H1 (cell line): ENCODE data around the gene CHRNA9. TPM values are rescaled to one million over a fixed set of nuclear protein-coding genes. Genes with fewer than 3 reads are reported as not detected.

Experiments used
- CTCF ChIA-PET: fragments of 300-600 bp; sonication (Branson Sonifier 250); formaldehyde crosslinking; loops from one replicate; lab custom pipeline; 2021; ENCODE audit not compliant: partially characterized antibody; lab: Charles Lee
- POLR2A ChIA-PET: fragments of 300-600 bp; sonication (Branson Sonifier 250); formaldehyde crosslinking; loops from one replicate; lab custom pipeline; 2021; ENCODE audit warnings: inconsistent platforms; ENCODE audit not compliant: partially characterized antibody; lab: Charles Lee
- DNase-seq, 2 experiments: peaks; one replicate each; pipeline versions ENCODE4 v3.0.0 to v3.0.0-alpha.2; 2010 to 2022; ENCODE audit warnings: low spot score in 2 of 2, low read depth in 1 of 2, mixed read lengths in 1 of 2
- FAIRE-seq: peaks from 2 replicates; lab custom pipeline; 2011; peaks lifted over from hg19 to GRCh38; lab: Jason Lieb, UNC
- H2AFZ ChIP-seq: 2 replicates; pipeline ENCODE4 v1.8.1; 2012; ENCODE audit warnings: low read length, inconsistent platforms
- H2AK5ac ChIP-seq: 2 replicates; pipeline ENCODE4 v1.6.1; 2013; ENCODE audit warnings: low read depth, low read length
- H2BK120ac ChIP-seq: replicated peaks from 2 replicates; pipeline ENCODE3; 2013; ENCODE audit warnings: low read depth, low read length, inconsistent platforms
- H2BK12ac ChIP-seq: 2 replicates; pipeline ENCODE4 v1.6.1; 2013; ENCODE audit warnings: low read depth, low read length
- H2BK15ac ChIP-seq: 2 replicates; pipeline ENCODE4 v1.6.1; 2013; ENCODE audit warnings: low read length
- H2BK20ac ChIP-seq: 2 replicates; pipeline ENCODE4 v1.6.1; 2013; ENCODE audit warnings: low read length
- H2BK5ac ChIP-seq: 2 replicates; pipeline ENCODE4 v1.6.1; 2013; ENCODE audit warnings: low read depth, low read length
- H3K14ac ChIP-seq: 2 replicates; pipeline ENCODE4 v1.6.1; 2013; ENCODE audit warnings: inconsistent platforms; ENCODE audit not compliant: insufficient read length
- H3K18ac ChIP-seq: 2 replicates; pipeline ENCODE4 v1.6.1; 2013; ENCODE audit warnings: low read length; ENCODE audit errors: extremely low read depth
- H3K23ac ChIP-seq: 2 replicates; pipeline ENCODE4 v1.6.1; 2013; ENCODE audit warnings: inconsistent platforms; ENCODE audit not compliant: insufficient read length
- H3K23me2 ChIP-seq: 2 replicates; pipeline ENCODE4 v1.6.1; 2013; ENCODE audit warnings: low read depth, low read length
- H3K27ac ChIP-seq: 2 replicates; pipeline ENCODE4 v1.6.1; 2011; ENCODE audit warnings: low read depth, low read length, inconsistent platforms
- H3K27me3 ChIP-seq, 4 experiments: replicated peaks in 1 of 4; 1 replicate in 1 of 4; 2 replicates in 3 of 4; pipeline versions ENCODE4 v1.6.1 to v1.8.1; 2011 to 2013; ENCODE audit warnings: low read length in 3 of 4, mild to moderate bottlenecking in 3 of 4, inconsistent platforms in 2 of 4, mixed read lengths in 2 of 4, moderate library complexity in 1 of 4; ENCODE audit not compliant: control insufficient read depth in 3 of 4, insufficient read depth in 3 of 4; ENCODE audit errors: extremely low read depth in 1 of 4
- H3K36me3 ChIP-seq, 4 experiments: 2 replicates each; pipeline versions ENCODE4 v1.6.1 to v1.8.1; 2011 to 2013; ENCODE audit warnings: mild to moderate bottlenecking in 4 of 4, low read length in 3 of 4, moderate library complexity in 2 of 4, control low read depth in 1 of 4, inconsistent platforms in 1 of 4; ENCODE audit not compliant: insufficient read depth in 4 of 4, control insufficient read depth in 2 of 4
- H3K4ac ChIP-seq: replicated peaks from 2 replicates; pipeline ENCODE3; 2013; ENCODE audit warnings: low read length, low read depth, mixed read lengths, inconsistent platforms; ENCODE audit not compliant: insufficient read length
- H3K4me1 ChIP-seq, 4 experiments: replicated peaks in 1 of 4; 1 replicate in 1 of 4; 2 replicates in 3 of 4; pipeline versions ENCODE4 v1.6.1 to v1.8.1; 2011 to 2013; ENCODE audit warnings: low read length in 3 of 4, inconsistent platforms in 2 of 4, mixed read lengths in 1 of 4; ENCODE audit not compliant: insufficient read depth in 4 of 4, control insufficient read depth in 3 of 4
- H3K4me2 ChIP-seq, 2 experiments: 2 replicates each; pipeline versions ENCODE4 v1.6.1 to v1.8.1; 2011 to 2013; ENCODE audit warnings: low read depth in 2 of 2, low read length in 2 of 2, control low read depth in 1 of 2, inconsistent platforms in 1 of 2, mild to moderate bottlenecking in 1 of 2; ENCODE audit not compliant: insufficient read depth in 1 of 2
- H3K4me3 ChIP-seq, 4 experiments: fragments of 200-600, 300-600 bp in 1 of 4; sonication (generic), shearing (Covaris generic), sonication (Bioruptor Twin) in 1 of 4; 2 replicates each; pipeline versions ENCODE4 v1.5.1 to v1.8.1; 2011 to 2016; ENCODE audit warnings: low read length in 4 of 4, low read depth in 3 of 4, control low read depth in 2 of 4, inconsistent platforms in 2 of 4, mild to moderate bottlenecking in 2 of 4, mixed read lengths in 1 of 4, moderate library complexity in 1 of 4; ENCODE audit not compliant: insufficient read depth in 2 of 4; ENCODE audit errors: extremely low read depth in 1 of 4
- H3K56ac ChIP-seq: replicated peaks from 2 replicates; pipeline ENCODE3; 2013; ENCODE audit warnings: low read depth, mild to moderate bottlenecking, mixed read lengths, low read length, inconsistent platforms; ENCODE audit not compliant: insufficient read length
- H3K79me1 ChIP-seq: 2 replicates; pipeline ENCODE4 v1.6.1; 2013; ENCODE audit warnings: low read depth, low read length, control low read depth
- H3K79me2 ChIP-seq, 2 experiments: 2 replicates each; pipeline versions ENCODE4 v1.6.1 to v1.8.1; 2012 to 2013; ENCODE audit warnings: low read length in 2 of 2, mild to moderate bottlenecking in 2 of 2, inconsistent platforms in 1 of 2; ENCODE audit not compliant: insufficient read depth in 2 of 2, control insufficient read depth in 1 of 2
- H3K9ac ChIP-seq, 4 experiments: replicated peaks in 1 of 4; 1 replicate in 1 of 4; 2 replicates in 3 of 4; pipeline versions ENCODE4 v1.6.1 to v1.8.1; 2011 to 2013; ENCODE audit warnings: low read depth in 3 of 4, low read length in 3 of 4, control low read depth in 2 of 4, mild to moderate bottlenecking in 2 of 4, moderate library complexity in 2 of 4, inconsistent platforms in 1 of 4; ENCODE audit errors: extremely low read depth in 1 of 4
- H3K9me3 ChIP-seq, 2 experiments: 2 replicates each; pipeline versions ENCODE4 v1.6.1 to v1.8.1; 2012 to 2013; ENCODE audit warnings: mild to moderate bottlenecking in 2 of 2, moderate library complexity in 2 of 2, control low read depth in 1 of 2, inconsistent platforms in 1 of 2, low read depth in 1 of 2, low read length in 1 of 2, mixed read lengths in 1 of 2; ENCODE audit not compliant: insufficient read depth in 2 of 2
- H4K20me1 ChIP-seq, 2 experiments: replicated peaks in 1 of 2; 2 replicates each; pipeline versions ENCODE3 to v1.8.1; 2011 to 2013; ENCODE audit warnings: inconsistent platforms in 2 of 2, low read length in 2 of 2, mild to moderate bottlenecking in 1 of 2; ENCODE audit not compliant: insufficient read depth in 2 of 2, control insufficient read depth in 1 of 2
- H4K5ac ChIP-seq: 2 replicates; pipeline ENCODE4 v1.6.1; 2013; ENCODE audit warnings: low read length, low read depth, mixed read lengths, inconsistent platforms; ENCODE audit not compliant: insufficient read length
- H4K8ac ChIP-seq: 2 replicates; pipeline ENCODE4 v1.8.0; 2013; ENCODE audit warnings: mild to moderate bottlenecking, moderate library complexity, low read length, inconsistent platforms; ENCODE audit not compliant: insufficient read depth; ENCODE audit errors: extremely low read depth
- H4K91ac ChIP-seq: replicated peaks from 2 replicates; pipeline ENCODE3; 2013; ENCODE audit warnings: low read length, mixed read lengths, inconsistent platforms; ENCODE audit not compliant: insufficient read length
- CBX8 ChIP-seq: fragments of 300-800, 300-1000 bp; sonication (generic); IDR thresholded peaks from 2 replicates; pipeline ENCODE4 v1.7.1; 2016; ENCODE audit warnings: low read depth, low read length, borderline replicate concordance
- CEBPB ChIP-seq: IDR thresholded peaks from 2 replicates; pipeline ENCODE4 v1.6.1; 2012; ENCODE audit warnings: low read depth, low read length
- CHD1 ChIP-seq: IDR thresholded peaks from 2 replicates; pipeline ENCODE4 v1.6.1; 2012; ENCODE audit warnings: low read depth, low read length, improper control_type of control experiment
- HDAC2 ChIP-seq, 2 experiments: fragments of 300-600 bp in 1 of 2; sonication (generic) in 1 of 2; IDR thresholded peaks; 2 replicates each; pipeline ENCODE4 v1.6.1; 2011 to 2012; ENCODE audit warnings: low read depth in 2 of 2, low read length in 2 of 2, mild to moderate bottlenecking in 2 of 2, moderate library complexity in 2 of 2, borderline replicate concordance in 1 of 2, inconsistent platforms in 1 of 2
- HDAC6 ChIP-seq: IDR thresholded peaks from one replicate; pipeline ENCODE4 v1.7.1; 2012; ENCODE audit warnings: low read depth, mild to moderate bottlenecking, inconsistent platforms, low read length, moderate library complexity
- RAD21 ChIP-seq, 2 experiments: IDR thresholded peaks in 1 of 2; conservative IDR thresholded peaks in 1 of 2; 2 replicates each; pipeline ENCODE4 v1.6.1; 2011; ENCODE audit warnings: low read depth in 2 of 2, low read length in 2 of 2, improper control_type of control experiment in 1 of 2, inconsistent platforms in 1 of 2, mild to moderate bottlenecking in 1 of 2, moderate library complexity in 1 of 2
- RBBP5 ChIP-seq: IDR thresholded peaks from 2 replicates; pipeline ENCODE4 v1.7.1; 2012; ENCODE audit warnings: low read depth, mild to moderate bottlenecking, inconsistent platforms, low read length, moderate library complexity, borderline replicate concordance
- SIRT6 ChIP-seq: IDR thresholded peaks from one replicate; pipeline ENCODE4 v1.7.1; 2012; ENCODE audit warnings: low read length, inconsistent platforms
- SP2 ChIP-seq: IDR thresholded peaks from 2 replicates; pipeline ENCODE4 v1.6.1; 2012; ENCODE audit warnings: mild to moderate bottlenecking, low read length, inconsistent platforms
- USF2 ChIP-seq: IDR thresholded peaks from 2 replicates; pipeline ENCODE4 v1.6.1; 2011; ENCODE audit warnings: low read length, improper control_type of control experiment
- WGBS, 2 experiments: shearing (Covaris generic) in 1 of 2; methylation state at CpG; one replicate each; pipeline versions ENCODE4 v1.1.6 to v1.1.7; 2013 to 2015; ENCODE audit warnings: low lambda C conversion rate in 2 of 2, mixed read lengths in 2 of 2, inconsistent platforms in 1 of 2, low coverage in 1 of 2, missing lambda C conversion rate in 1 of 2; ENCODE audit not compliant: insufficient replicate concordance in 2 of 2, insufficient coverage in 1 of 2, insufficient read length in 1 of 2; ENCODE audit errors: extremely low coverage in 1 of 2, missing lambda C conversion rate in 1 of 2; 5-methylcytosine and 5-hydroxymethylcytosine counted together
- polyA plus RNA-seq, 7 experiments: library from polyadenylated mRNA; depleted of rRNA in 3 of 7; stranded (reverse) in 5 of 7; unstranded in 2 of 7; fragments of >200 nt in 5 of 7; fragments of 200-250 nt in 2 of 7; gene quantifications; 1 replicate in 5 of 7; 2 replicates in 1 of 7; 4 replicates in 1 of 7; pipeline versions ENCODE4 v1.2.1 to v1.2.3, GENCODE V29; 2011 to 2013; ENCODE audit warnings: missing spikeins in 2 of 7, mixed read lengths in 2 of 7
- total RNA-seq: library from RNA; stranded (reverse); fragmentation: NEBNext Ultra II Directional; extraction: Animal tissue kit (Norgen Biotek cat#: 25700); gene quantifications from 2 replicates; pipeline ENCODE4 v1.2.1, GENCODE V29; 2021

Gene CHRNA9
- total and polyA plus RNA-seq, 2 of the 8 experiments (the other 6 are each of a cell fraction or from before 2014, with no cell fraction given): 1.4 to 3.3 TPM

DNA sequence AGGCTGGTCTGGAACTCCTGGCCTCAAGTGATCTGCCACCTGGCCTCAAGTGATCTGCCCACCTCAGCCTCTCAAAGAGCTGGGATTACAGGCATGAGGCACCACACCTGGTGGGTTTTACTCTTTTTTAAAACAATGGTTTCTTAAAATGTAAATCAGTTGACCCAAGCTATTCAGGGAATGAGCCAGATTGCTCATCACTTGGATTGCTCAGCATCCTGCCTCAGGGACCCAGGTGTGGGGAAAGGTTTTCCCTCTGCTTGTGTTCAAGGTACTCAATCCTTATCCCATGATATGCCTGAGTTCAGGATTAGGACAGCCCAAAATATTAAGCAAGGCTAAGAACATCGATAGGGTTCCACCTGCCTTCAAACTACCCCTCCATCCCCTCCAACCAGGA is 67.4 kb downstream of the CHRNA9 start:
- no peak for TF ChIP-seq SP2
- no peak for TF ChIP-seq HDAC6
- no peak for TF ChIP-seq RBBP5
- no peak for TF ChIP-seq HDAC2 (IDR thresholded peaks at IDR 0.05; ENCODE audit: borderline replicate concordance in 1 of 2, low read depth in 2 of 2, low read length in 2 of 2)
- TF ChIP-seq CEBPB: no peak
- no peak for TF ChIP-seq SIRT6
- TF ChIP-seq RAD21 (IDR thresholded peaks at IDR 0.05 in 1 of 2, conservative IDR thresholded peaks at IDR 0.05 in 1 of 2; ENCODE audit: low read depth in 2 of 2, low read length in 2 of 2): no peak
- TF ChIP-seq CBX8: no peak
- TF ChIP-seq CHD1: no peak
- TF ChIP-seq USF2: no peak
- no peak overlapping the region for H4K8ac ChIP-seq
- no peak overlapping the region for H3K27ac ChIP-seq
- H3K79me2 ChIP-seq: no peaks in the 10 kb centered on the region
- H2BK12ac ChIP-seq: no peak overlapping the region
- H2AK5ac ChIP-seq: no peak overlapping the region
- no peak overlapping the region for H3K56ac ChIP-seq
- ChIA-PET POLR2A (interaction anchor here (0.8 kb wide), 1 partner anchor 8 kb away, joined by 3 read pairs; no protein-coding TSS in a partner anchor), CTCF (interaction anchor here (1.4 kb wide), 2 partner anchors 9 to 14 kb away, joined by 3 to 6 read pairs; no protein-coding TSS in a partner anchor)
- H3K36me3 ChIP-seq: 0 out of 8 replicates have a peak, but pooled peaks cover 0 to 2% (median 0%) of the 10 kb centered on the region in 4 experiments
- no peaks in the 10 kb centered on the region for H3K27me3 ChIP-seq
- no peak overlapping the region for H3K9ac ChIP-seq
- H3K4ac ChIP-seq: no peak overlapping the region
- H3K23me2 ChIP-seq: no peaks in the 10 kb centered on the region
- WGBS, 2 experiments: 92% methylated on average over 1 of the region's 1 CpG; no CpG with 5 or more reads in 1 of the 2 experiments
- no peak overlapping the region for H4K91ac ChIP-seq
- no peak overlapping the region for H3K14ac ChIP-seq
- H3K9me3 ChIP-seq: peaks cover 8 to 13% of the 10 kb centered on the region in 2 experiments
- H2BK120ac ChIP-seq: no peak overlapping the region
- no peak overlapping the region for H2BK5ac ChIP-seq
- H3K18ac ChIP-seq: no peak overlapping the region
- no peak overlapping the region for H3K4me3 ChIP-seq
- DNase-seq: no peak
- no peaks in the 10 kb centered on the region for H3K79me1 ChIP-seq
- H2AFZ ChIP-seq: no peak overlapping the region
- no peak overlapping the region for H3K23ac ChIP-seq
- H3K4me1 ChIP-seq: peaks cover 0 to 3% (median 1%) of the 10 kb centered on the region in 4 experiments; a peak in 3 of 7 replicates
- no peak overlapping the region for H2BK15ac ChIP-seq
- no peaks in the 10 kb centered on the region for H4K20me1 ChIP-seq
- no peak overlapping the region for H2BK20ac ChIP-seq
- H4K5ac ChIP-seq: no peak overlapping the region
- H3K4me2 ChIP-seq: no peak overlapping the region
- no peak for FAIRE-seq
